GM10248 (cell line): ENCODE measurements around the gene SDR39U1.
"Not testable (repeated sequence)": the region's sequence is repeated elsewhere in the genome, so short reads cannot be mapped to it uniquely, and the experiment has no call there.

ENCODE experiments used
- CTCF ChIA-PET: fragments of 300-600 bp; sonication (Branson Sonifier 250); formaldehyde crosslinking; extraction: SDS; loops from one replicate; lab custom pipeline; 2021; ENCODE audit warnings: antibody characterized with exemption; lab: Yijun Ruan, JAX
- POLR2A ChIA-PET: fragments of 350-650 bp; sonication (Branson Sonifier 250); formaldehyde crosslinking; extraction: SDS; loops from one replicate; lab custom pipeline; 2020; ENCODE audit warnings: antibody characterized with exemption; lab: Yijun Ruan, JAX
- DNase-seq: peaks from one replicate; pipeline ENCODE4 v3.0.0; 2012; ENCODE audit errors: extremely low spot score
- TF ChIP-seq, protein P1 (sequence below): IDR thresholded peaks from 2 replicates; pipeline ENCODE4 v1.5.1; 2012; ENCODE audit warnings: mild to moderate bottlenecking, low read depth; ENCODE audit errors: extremely low read depth, missing control alignments, control extremely low read depth

SDR39U1 gene

DNA sequence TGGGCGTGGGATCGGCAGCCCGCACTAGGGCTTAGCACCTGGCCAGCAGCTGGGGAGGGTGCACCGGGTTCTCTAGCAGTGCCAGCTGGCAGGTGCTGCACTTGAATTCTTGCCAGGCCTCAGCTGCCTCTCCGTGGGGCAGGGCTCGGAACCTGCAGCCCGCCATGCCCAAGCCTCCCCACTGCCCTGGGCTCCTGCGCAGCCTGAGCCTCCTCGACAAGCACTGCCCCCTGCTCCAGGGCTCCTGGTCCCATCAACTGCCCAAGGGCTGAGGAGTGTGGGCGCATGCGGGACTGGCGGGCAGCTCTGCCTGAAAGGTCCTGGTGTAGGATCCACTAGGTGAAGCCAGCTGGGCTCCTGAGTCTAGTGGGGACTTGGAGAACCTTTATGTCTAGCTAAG, 30.6 kb upstream of the SDR39U1 start:
- ChIA-PET POLR2A (no interaction called here), CTCF (interaction anchor here (1.3 kb wide), 1 partner anchor 8 kb away, joined by 4 read pairs; no protein-coding TSS in a partner anchor)
- no peak for DNase-seq
- TF ChIP-seq, protein P1, sequence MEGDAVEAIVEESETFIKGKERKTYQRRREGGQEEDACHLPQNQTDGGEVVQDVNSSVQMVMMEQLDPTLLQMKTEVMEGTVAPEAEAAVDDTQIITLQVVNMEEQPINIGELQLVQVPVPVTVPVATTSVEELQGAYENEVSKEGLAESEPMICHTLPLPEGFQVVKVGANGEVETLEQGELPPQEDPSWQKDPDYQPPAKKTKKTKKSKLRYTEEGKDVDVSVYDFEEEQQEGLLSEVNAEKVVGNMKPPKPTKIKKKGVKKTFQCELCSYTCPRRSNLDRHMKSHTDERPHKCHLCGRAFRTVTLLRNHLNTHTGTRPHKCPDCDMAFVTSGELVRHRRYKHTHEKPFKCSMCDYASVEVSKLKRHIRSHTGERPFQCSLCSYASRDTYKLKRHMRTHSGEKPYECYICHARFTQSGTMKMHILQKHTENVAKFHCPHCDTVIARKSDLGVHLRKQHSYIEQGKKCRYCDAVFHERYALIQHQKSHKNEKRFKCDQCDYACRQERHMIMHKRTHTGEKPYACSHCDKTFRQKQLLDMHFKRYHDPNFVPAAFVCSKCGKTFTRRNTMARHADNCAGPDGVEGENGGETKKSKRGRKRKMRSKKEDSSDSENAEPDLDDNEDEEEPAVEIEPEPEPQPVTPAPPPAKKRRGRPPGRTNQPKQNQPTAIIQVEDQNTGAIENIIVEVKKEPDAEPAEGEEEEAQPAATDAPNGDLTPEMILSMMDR, result no peak

DNA sequence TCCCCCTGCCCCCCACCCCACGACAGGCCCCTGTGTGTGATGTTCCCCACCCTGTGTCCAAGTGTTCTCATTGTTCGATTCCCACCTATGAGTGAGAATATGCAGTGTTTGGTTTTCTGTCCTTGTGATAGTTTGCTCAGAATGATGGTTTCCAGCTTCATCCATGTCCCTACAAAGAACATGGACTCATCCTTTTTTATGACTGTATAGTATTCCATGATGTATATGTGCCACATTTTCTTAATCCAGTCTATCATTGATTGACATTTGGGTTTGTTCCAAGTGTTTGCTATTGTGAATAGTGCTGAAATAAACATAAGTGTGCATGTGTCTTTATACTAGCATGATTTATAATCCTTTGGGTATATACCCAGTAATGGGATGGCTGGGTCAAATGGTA, 27.9 kb upstream of the SDR39U1 start:
- DNase-seq, POLR2A ChIA-PET: not testable (repeated sequence)
- CTCF ChIA-PET, result interaction anchor here (1.0 to 2.0 kb wide), 2 partner anchors 13 to 14 kb away, joined by 3 to 4 read pairs; no protein-coding TSS in a partner anchor

DNA sequence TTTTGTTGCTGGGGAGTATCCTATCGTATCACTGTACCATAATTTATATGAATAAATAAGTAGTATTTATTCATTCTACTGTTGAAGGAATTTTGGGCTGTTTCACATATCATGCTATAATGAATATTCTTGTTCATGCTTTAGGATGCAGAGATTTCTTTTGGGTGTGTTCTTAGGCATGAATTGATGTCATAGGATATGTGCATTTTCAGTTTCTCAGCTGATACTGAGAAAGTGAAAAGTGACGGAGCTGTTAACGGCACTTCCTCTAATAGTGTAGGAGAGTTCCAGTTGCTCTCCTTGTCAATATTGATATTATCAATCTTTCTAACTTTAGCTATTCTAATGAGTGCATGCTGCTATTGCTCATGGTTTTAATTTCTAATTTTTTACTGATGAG, 23.2 kb upstream of the SDR39U1 start:
- POLR2A ChIA-PET, result no interaction called here
- CTCF ChIA-PET, result no interaction called here
- TF ChIP-seq, protein P1, result no peak
- no peak for DNase-seq

DNA sequence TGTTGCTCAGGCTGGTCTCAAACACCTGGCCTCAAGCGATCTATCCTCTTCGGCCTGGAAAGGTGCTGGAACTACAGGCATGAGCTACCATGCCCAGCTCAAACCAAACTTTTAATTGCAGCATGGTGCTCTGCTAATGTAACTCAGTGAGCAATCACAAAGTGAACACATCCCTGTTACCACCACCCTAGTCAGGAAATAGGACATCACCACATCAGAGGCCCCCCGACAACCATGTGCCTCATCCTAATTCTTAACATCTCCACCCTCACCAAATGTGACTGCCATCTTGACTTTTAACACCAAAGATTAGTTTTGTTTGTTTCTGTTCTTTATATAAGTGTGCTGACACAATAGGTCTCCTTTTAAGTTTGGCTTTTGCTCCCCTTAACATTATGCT, 22.8 kb upstream of the SDR39U1 start:
- ChIA-PET POLR2A (no interaction called here), CTCF (no interaction called here)
- TF ChIP-seq, protein P1, result no peak
- no peak for DNase-seq

DNA sequence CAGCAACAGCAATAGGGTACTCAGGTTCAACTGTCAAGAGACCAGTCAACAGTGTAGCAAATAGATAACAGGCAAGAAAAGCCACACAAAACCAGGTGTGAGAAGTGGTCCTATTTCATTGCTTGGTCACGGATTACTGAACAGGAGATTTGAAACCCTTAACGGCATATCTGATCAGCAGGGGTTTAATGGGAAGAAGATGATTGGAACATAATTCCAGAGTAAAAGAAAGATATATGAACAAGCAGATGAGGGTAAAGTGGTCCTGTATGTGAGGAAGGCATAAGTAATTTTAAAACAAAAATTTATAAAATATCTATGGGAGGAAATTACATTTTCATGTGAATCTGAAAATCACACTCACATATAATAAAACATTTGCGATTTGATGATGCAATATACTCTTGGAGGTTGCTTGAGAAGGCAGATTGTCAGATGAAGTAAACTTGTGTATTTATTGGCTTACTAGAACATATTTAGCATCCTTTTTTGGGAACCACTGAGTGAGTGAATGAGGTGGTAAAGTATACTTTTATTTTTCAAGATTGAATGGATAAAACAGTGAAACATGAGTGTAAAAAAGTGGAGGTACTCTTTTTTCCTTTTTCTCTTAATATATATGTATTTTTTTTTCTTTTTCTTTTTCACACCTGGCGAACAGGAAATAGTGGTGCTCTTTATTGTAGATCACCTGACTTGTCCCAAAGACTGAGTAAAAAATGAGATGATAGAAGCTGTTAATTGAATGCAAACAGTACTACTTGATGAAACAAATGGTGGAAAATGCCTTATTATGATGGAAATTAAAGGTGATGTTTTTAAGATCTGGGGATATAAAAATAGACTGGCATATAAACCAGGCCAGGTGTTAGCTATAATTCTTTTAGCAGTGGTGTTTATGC, 21.6 kb upstream of the SDR39U1 start:
- ChIA-PET POLR2A (no interaction called here), CTCF (no interaction called here)
- TF ChIP-seq, protein P1, result no peak
- no peak for DNase-seq

DNA sequence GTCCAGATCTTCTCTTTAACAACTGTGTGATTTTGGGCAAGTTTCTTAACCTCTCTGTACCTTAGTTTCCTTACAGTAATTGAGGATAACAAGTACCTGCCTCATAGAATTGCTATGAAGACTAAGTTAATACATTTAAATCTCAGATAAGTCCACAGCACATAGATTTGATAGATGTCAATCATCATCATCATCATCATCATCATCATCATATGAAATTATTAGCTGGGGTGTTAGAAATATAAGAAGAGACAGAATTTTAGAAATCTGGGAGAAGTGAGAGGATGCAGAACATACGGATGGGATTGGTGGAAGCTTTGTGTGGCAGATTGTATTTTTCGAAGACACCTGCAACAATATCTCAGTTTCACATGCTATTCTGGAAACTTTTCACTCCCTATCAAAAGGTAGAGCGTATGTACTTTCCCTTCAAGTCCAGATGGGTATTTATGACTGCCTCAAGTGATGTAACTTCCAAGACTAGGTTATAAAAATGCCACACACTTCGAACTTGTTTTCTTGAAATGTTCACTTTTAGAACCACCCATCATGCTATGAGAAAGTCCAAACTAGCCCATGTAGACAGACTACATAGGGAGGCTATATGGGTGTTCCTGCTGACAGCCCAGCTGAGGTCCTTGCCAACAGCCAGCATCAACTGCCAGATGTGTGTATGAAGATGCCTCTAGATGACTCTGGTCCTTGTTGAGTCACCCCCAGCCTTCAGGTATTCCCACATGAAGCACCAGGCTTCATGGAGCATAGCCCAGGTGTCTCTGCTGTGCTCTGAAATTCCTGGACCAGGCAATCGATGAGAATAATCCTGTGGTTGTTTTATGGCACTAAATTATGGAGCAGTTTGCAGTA, 20.7 kb upstream of the SDR39U1 start:
- ChIA-PET POLR2A (no interaction called here), CTCF (no interaction called here)

More for the DNA sequence above, 20.7 kb upstream of the SDR39U1 start:
- DNase-seq, result no peak
- TF ChIP-seq, protein P1, result no peak
